ENCODE results near the gene TRPM3.

The TRPM3 gene

GRCh38 chr9:71136696-71137095 lies 15.3 kb upstream of the TRPM3 start:
- no peak overlapping the region for H3K4me2 ChIP-seq (ENCODE audit: low read length)
- no peaks in the 10 kb centered on the region for H4K20me1 ChIP-seq (ENCODE audit: insufficient read depth, low read length)
- TF ChIP-seq CTCF (IDR thresholded peaks at IDR 0.05; ENCODE audit: low read depth, low read length) (no peak), EZH2phosphoT487 (IDR thresholded peaks at IDR 0.05; ENCODE audit: low read depth) (no peak)
- no peaks in the 10 kb centered on the region for H3K79me2 ChIP-seq (ENCODE audit: low read length)
- no peak overlapping the region for H3K4me3 ChIP-seq (ENCODE audit: low read length)
- no peaks in the 10 kb centered on the region for H3K4me1 ChIP-seq (ENCODE audit: low read length)
- no peak overlapping the region for H3K9ac ChIP-seq (ENCODE audit: low read length)
- no peak overlapping the region for H3K27ac ChIP-seq (ENCODE audit: low read length)
- H3K27me3 ChIP-seq (ENCODE audit: low read depth, low read length) = no peaks in the 10 kb centered on the region
- H3K36me3 ChIP-seq (replicated peaks; ENCODE audit: low read depth, low read length) = no peaks in the 10 kb centered on the region
- H3K9me3 ChIP-seq (ENCODE audit: insufficient read depth, low read length) = no peaks in the 10 kb centered on the region
- H2AFZ ChIP-seq (ENCODE audit: low read depth, low read length) = no peak overlapping the region

- H3K27ac ChIP-seq (ENCODE audit: low read length) = no peak overlapping the region
These were observed 9.7 kb upstream of the TRPM3 start for GRCh38 chr9:71131145-71131544.

GRCh38 chr9:71130521-71130920 lies 9.1 kb upstream of the TRPM3 start:
- H3K4me1 ChIP-seq (ENCODE audit: low read length) = no peaks in the 10 kb centered on the region
- no peaks in the 10 kb centered on the region for H3K27me3 ChIP-seq (ENCODE audit: low read depth, low read length)
- no peak for TF ChIP-seq EZH2phosphoT487 (IDR thresholded peaks at IDR 0.05; ENCODE audit: low read depth)
- no peak for TF ChIP-seq CTCF (IDR thresholded peaks at IDR 0.05; ENCODE audit: low read depth, low read length)

More at GRCh38 chr9:71131145-71131544, 9.7 kb upstream of the TRPM3 start:
- Histone ChIP-seq H3K79me2 (ENCODE audit: low read length) (no peaks in the 10 kb centered on the region), H2AFZ (ENCODE audit: low read depth, low read length) (no peak overlapping the region), H4K20me1 (ENCODE audit: insufficient read depth, low read length) (no peaks in the 10 kb centered on the region), H3K4me2 (ENCODE audit: low read length) (no peak overlapping the region), H3K36me3 (replicated peaks; ENCODE audit: low read depth, low read length) (no peaks in the 10 kb centered on the region), H3K9ac (ENCODE audit: low read length) (no peak overlapping the region), H3K27me3 (ENCODE audit: low read depth, low read length) (no peaks in the 10 kb centered on the region), H3K4me3 (ENCODE audit: low read length) (no peak overlapping the region), H3K4me1 (ENCODE audit: low read length) (no peaks in the 10 kb centered on the region), H3K9me3 (ENCODE audit: insufficient read depth, low read length) (no peaks in the 10 kb centered on the region)
- TF ChIP-seq CTCF (IDR thresholded peaks at IDR 0.05; ENCODE audit: low read depth, low read length) = no peak
- TF ChIP-seq EZH2phosphoT487 (IDR thresholded peaks at IDR 0.05; ENCODE audit: low read depth) = no peak

GRCh38 chr9:71128796-71129195 lies 7.4 kb upstream of the TRPM3 start:
- Histone ChIP-seq H3K36me3 (replicated peaks; ENCODE audit: low read depth, low read length) (no peaks in the 10 kb centered on the region), H4K20me1 (ENCODE audit: insufficient read depth, low read length) (no peaks in the 10 kb centered on the region), H3K27ac (ENCODE audit: low read length) (no peak overlapping the region), H3K9ac (ENCODE audit: low read length) (no peak overlapping the region), H2AFZ (ENCODE audit: low read depth, low read length) (no peak overlapping the region), H3K4me1 (ENCODE audit: low read length) (no peaks in the 10 kb centered on the region), H3K4me2 (ENCODE audit: low read length) (no peak overlapping the region), H3K79me2 (ENCODE audit: low read length) (no peaks in the 10 kb centered on the region), H3K4me3 (ENCODE audit: low read length) (no peak overlapping the region), H3K9me3 (ENCODE audit: insufficient read depth, low read length) (no peaks in the 10 kb centered on the region), H3K27me3 (ENCODE audit: low read depth, low read length) (no peaks in the 10 kb centered on the region)
- no peak for TF ChIP-seq CTCF (IDR thresholded peaks at IDR 0.05; ENCODE audit: low read depth, low read length)
- TF ChIP-seq EZH2phosphoT487 (IDR thresholded peaks at IDR 0.05; ENCODE audit: low read depth) = no peak

More at GRCh38 chr9:71130521-71130920, 9.1 kb upstream of the TRPM3 start:
- Histone ChIP-seq H3K79me2 (ENCODE audit: low read length) (no peaks in the 10 kb centered on the region), H3K9ac (ENCODE audit: low read length) (no peak overlapping the region), H3K4me2 (ENCODE audit: low read length) (no peak overlapping the region), H3K36me3 (replicated peaks; ENCODE audit: low read depth, low read length) (no peaks in the 10 kb centered on the region), H2AFZ (ENCODE audit: low read depth, low read length) (no peak overlapping the region), H4K20me1 (ENCODE audit: insufficient read depth, low read length) (no peaks in the 10 kb centered on the region), H3K9me3 (ENCODE audit: insufficient read depth, low read length) (no peaks in the 10 kb centered on the region), H3K27ac (ENCODE audit: low read length) (no peak overlapping the region), H3K4me3 (ENCODE audit: low read length) (no peak overlapping the region)

Measured in OCI-LY3 (cell line).